ENCODE data around the gene RTN4IP1.

- no peak for TF ChIP-seq IRF3 (IDR thresholded peaks at IDR 0.05)
- TF ChIP-seq CTCF (IDR thresholded peaks at IDR 0.05 in 2 of 3, conservative IDR thresholded peaks at IDR 0.05 in 1 of 3; ENCODE audit: control insufficient read depth in 2 of 3, extremely low read depth in 1 of 3, insufficient read depth in 1 of 3, low read depth in 3 of 3, low read length in 3 of 3), result no peak
- TF ChIP-seq SMC3 (IDR thresholded peaks at IDR 0.05; ENCODE audit: borderline replicate concordance, low read length), result no peak
- TF ChIP-seq NR2C2 (IDR thresholded peaks at IDR 0.05; ENCODE audit: borderline replicate concordance, control insufficient read depth, insufficient read length, low read depth), result no peak
- no peak for TF ChIP-seq NRF1 (conservative IDR thresholded peaks at IDR 0.05; ENCODE audit: low read depth, low read length)
- no peak for TF ChIP-seq RELA (IDR thresholded peaks at IDR 0.05; ENCODE audit: borderline replicate concordance, partially characterized antibody)
- TF ChIP-seq NFYB (IDR thresholded peaks at IDR 0.05; ENCODE audit: insufficient read depth, low read depth, low read length), result no peak
Measured at GRCh38 chr6:106634565-106634964, 5.3 kb upstream of the RTN4IP1 start.

All from GM12878 (cell line).